Measurements from ENCODE around the gene GPR108. TPM values are rescaled to one million over a fixed set of nuclear protein-coding genes. Genes with fewer than 3 reads are reported as not detected.

GPR108 gene
- total and polyA plus RNA-seq, 2 of the 13 experiments (the other 11 are each of a cell fraction or from before 2014, with no cell fraction given) = 36.4 to 63.0 TPM

DNA sequence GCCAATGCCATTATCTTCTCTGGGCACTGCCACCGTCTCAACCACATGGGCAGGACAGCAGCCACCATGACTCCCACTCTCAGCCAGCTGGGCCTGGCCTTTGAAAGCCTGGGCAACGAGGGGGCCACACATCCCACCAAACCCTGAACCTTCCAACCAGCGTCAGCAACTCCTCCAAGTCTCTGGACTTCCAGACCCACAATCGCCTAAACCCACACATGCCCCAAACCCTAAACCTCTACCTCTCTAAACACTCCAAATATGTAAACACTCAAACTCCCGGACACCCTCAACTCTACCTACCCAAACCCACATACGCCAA, 17.9 kb downstream of the GPR108 start (continued):
- TF ChIP-seq, protein P1, sequence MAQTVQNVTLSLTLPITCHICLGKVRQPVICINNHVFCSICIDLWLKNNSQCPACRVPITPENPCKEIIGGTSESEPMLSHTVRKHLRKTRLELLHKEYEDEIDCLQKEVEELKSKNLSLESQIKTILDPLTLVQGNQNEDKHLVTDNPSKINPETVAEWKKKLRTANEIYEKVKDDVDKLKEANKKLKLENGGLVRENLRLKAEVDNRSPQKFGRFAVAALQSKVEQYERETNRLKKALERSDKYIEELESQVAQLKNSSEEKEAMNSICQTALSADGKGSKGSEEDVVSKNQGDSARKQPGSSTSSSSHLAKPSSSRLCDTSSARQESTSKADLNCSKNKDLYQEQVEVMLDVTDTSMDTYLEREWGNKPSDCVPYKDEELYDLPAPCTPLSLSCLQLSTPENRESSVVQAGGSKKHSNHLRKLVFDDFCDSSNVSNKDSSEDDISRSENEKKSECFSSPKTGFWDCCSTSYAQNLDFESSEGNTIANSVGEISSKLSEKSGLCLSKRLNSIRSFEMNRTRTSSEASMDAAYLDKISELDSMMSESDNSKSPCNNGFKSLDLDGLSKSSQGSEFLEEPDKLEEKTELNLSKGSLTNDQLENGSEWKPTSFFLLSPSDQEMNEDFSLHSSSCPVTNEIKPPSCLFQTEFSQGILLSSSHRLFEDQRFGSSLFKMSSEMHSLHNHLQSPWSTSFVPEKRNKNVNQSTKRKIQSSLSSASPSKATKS (CRISPR knock-in tag; IDR thresholded peaks at IDR 0.05) = no peak
- peak; percentile 70 for TF ChIP-seq POLR2G (IDR thresholded peaks at IDR 0.05; ENCODE audit: low read depth, low read length)
- TF ChIP-seq SATB2 (CRISPR knock-in tag; IDR thresholded peaks at IDR 0.05) = peak; percentile 77; the same call in 1 of the 2 replicates
- TF ChIP-seq, protein P2, sequence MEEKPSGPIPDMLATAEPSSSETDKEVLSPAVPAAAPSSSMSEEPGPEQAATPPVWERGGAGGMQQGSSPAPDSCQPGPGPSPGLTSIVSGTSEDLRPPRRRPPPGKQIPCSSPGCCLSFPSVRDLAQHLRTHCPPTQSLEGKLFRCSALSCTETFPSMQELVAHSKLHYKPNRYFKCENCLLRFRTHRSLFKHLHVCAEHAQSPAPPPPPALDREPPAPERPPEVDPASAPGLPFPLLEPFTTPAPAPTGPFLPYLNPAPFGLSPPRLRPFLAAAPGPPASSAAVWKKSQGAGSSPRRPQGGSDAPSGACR (CRISPR knock-in tag; IDR thresholded peaks at IDR 0.05) = peak; percentile 72
- TF ChIP-seq, protein P3, sequence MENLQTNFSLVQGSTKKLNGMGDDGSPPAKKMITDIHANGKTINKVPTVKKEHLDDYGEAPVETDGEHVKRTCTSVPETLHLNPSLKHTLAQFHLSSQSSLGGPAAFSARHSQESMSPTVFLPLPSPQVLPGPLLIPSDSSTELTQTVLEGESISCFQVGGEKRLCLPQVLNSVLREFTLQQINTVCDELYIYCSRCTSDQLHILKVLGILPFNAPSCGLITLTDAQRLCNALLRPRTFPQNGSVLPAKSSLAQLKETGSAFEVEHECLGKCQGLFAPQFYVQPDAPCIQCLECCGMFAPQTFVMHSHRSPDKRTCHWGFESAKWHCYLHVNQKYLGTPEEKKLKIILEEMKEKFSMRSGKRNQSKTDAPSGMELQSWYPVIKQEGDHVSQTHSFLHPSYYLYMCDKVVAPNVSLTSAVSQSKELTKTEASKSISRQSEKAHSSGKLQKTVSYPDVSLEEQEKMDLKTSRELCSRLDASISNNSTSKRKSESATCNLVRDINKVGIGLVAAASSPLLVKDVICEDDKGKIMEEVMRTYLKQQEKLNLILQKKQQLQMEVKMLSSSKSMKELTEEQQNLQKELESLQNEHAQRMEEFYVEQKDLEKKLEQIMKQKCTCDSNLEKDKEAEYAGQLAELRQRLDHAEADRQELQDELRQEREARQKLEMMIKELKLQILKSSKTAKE (CRISPR knock-in tag; IDR thresholded peaks at IDR 0.05; ENCODE audit: borderline replicate concordance) = no peak
- TF ChIP-seq, protein P4, sequence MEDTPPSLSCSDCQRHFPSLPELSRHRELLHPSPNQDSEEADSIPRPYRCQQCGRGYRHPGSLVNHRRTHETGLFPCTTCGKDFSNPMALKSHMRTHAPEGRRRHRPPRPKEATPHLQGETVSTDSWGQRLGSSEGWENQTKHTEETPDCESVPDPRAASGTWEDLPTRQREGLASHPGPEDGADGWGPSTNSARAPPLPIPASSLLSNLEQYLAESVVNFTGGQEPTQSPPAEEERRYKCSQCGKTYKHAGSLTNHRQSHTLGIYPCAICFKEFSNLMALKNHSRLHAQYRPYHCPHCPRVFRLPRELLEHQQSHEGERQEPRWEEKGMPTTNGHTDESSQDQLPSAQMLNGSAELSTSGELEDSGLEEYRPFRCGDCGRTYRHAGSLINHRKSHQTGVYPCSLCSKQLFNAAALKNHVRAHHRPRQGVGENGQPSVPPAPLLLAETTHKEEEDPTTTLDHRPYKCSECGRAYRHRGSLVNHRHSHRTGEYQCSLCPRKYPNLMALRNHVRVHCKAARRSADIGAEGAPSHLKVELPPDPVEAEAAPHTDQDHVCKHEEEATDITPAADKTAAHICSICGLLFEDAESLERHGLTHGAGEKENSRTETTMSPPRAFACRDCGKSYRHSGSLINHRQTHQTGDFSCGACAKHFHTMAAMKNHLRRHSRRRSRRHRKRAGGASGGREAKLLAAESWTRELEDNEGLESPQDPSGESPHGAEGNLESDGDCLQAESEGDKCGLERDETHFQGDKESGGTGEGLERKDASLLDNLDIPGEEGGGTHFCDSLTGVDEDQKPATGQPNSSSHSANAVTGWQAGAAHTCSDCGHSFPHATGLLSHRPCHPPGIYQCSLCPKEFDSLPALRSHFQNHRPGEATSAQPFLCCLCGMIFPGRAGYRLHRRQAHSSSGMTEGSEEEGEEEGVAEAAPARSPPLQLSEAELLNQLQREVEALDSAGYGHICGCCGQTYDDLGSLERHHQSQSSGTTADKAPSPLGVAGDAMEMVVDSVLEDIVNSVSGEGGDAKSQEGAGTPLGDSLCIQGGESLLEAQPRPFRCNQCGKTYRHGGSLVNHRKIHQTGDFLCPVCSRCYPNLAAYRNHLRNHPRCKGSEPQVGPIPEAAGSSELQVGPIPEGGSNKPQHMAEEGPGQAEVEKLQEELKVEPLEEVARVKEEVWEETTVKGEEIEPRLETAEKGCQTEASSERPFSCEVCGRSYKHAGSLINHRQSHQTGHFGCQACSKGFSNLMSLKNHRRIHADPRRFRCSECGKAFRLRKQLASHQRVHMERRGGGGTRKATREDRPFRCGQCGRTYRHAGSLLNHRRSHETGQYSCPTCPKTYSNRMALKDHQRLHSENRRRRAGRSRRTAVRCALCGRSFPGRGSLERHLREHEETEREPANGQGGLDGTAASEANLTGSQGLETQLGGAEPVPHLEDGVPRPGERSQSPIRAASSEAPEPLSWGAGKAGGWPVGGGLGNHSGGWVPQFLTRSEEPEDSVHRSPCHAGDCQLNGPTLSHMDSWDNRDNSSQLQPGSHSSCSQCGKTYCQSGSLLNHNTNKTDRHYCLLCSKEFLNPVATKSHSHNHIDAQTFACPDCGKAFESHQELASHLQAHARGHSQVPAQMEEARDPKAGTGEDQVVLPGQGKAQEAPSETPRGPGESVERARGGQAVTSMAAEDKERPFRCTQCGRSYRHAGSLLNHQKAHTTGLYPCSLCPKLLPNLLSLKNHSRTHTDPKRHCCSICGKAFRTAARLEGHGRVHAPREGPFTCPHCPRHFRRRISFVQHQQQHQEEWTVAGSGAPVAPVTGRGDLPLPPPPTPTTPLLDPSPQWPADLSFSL (CRISPR knock-in tag; IDR thresholded peaks at IDR 0.05) = no peak
- peak; percentile 90 for TF ChIP-seq HNRNPH1 (optimal IDR thresholded peaks at IDR 0.05; ENCODE audit: low read depth, low read length)
- 0 out of 2 replicates have a peak, but pooled peaks have one; percentile 61 for TF ChIP-seq NKX3-1 (CRISPR knock-in tag; IDR thresholded peaks at IDR 0.05)
- peak; percentile 18; the same call in 1 of the 2 replicates for TF ChIP-seq GZF1 (CRISPR knock-in tag; IDR thresholded peaks at IDR 0.05)
- TF ChIP-seq, protein P5, sequence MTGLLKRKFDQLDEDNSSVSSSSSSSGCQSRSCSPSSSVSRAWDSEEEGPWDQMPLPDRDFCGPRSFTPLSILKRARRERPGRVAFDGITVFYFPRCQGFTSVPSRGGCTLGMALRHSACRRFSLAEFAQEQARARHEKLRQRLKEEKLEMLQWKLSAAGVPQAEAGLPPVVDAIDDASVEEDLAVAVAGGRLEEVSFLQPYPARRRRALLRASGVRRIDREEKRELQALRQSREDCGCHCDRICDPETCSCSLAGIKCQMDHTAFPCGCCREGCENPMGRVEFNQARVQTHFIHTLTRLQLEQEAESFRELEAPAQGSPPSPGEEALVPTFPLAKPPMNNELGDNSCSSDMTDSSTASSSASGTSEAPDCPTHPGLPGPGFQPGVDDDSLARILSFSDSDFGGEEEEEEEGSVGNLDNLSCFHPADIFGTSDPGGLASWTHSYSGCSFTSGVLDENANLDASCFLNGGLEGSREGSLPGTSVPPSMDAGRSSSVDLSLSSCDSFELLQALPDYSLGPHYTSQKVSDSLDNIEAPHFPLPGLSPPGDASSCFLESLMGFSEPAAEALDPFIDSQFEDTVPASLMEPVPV (CRISPR knock-in tag; IDR thresholded peaks at IDR 0.05) = no peak
- no peak for TF ChIP-seq ZNF460 (CRISPR knock-in tag; IDR thresholded peaks at IDR 0.05; ENCODE audit: borderline replicate concordance)
- no peak for TF ChIP-seq ZNF577 (CRISPR knock-in tag; IDR thresholded peaks at IDR 0.05; ENCODE audit: borderline replicate concordance, low read depth)
- TF ChIP-seq, protein P6, sequence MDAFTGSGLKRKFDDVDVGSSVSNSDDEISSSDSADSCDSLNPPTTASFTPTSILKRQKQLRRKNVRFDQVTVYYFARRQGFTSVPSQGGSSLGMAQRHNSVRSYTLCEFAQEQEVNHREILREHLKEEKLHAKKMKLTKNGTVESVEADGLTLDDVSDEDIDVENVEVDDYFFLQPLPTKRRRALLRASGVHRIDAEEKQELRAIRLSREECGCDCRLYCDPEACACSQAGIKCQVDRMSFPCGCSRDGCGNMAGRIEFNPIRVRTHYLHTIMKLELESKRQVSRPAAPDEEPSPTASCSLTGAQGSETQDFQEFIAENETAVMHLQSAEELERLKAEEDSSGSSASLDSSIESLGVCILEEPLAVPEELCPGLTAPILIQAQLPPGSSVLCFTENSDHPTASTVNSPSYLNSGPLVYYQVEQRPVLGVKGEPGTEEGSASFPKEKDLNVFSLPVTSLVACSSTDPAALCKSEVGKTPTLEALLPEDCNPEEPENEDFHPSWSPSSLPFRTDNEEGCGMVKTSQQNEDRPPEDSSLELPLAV (CRISPR knock-in tag; conservative IDR thresholded peaks at IDR 0.05; ENCODE audit: low read depth) = no peak
- TF ChIP-seq ZNF558 (CRISPR knock-in tag; IDR thresholded peaks at IDR 0.05; ENCODE audit: borderline replicate concordance) = 0 out of 2 replicates have a peak, but pooled peaks have one; percentile 8
